GM13976 (cell line): ENCODE results near the gene BAZ1A.

Source experiments
- DNase-seq: peaks from one replicate; pipeline ENCODE4 v3.0.0; 2012; ENCODE audit warnings: low spot score
- CTCF ChIP-seq: IDR thresholded peaks from 2 replicates; pipeline ENCODE4 v1.5.1; 2012; ENCODE audit warnings: borderline replicate concordance, mild to moderate bottlenecking; ENCODE audit not compliant: insufficient read depth; ENCODE audit errors: extremely low read depth, missing control alignments, control extremely low read depth
- in situ Hi-C: fragments of 300-500 bp; cut with MboI; formaldehyde crosslinking; loops from one replicate; pipeline ENCODE4 v1.12.0; 2022; ENCODE audit warnings: low sequenced_read_pairs, mixed read lengths, inconsistent platforms; ENCODE audit not compliant: unreplicated experiment

BAZ1A gene

GRCh38 chr14:34733245-34733644 is 141.9 kb downstream of the BAZ1A start:
- in situ Hi-C loops = no loop called here
- DNase-seq = no peak
- TF ChIP-seq CTCF = no peak

GRCh38 chr14:34732802-34733201 is 142.4 kb downstream of the BAZ1A start:
- no peak for DNase-seq
- in situ Hi-C loops = no loop called here

GRCh38 chr14:34723867-34724266 is 151.3 kb downstream of the BAZ1A start:
- in situ Hi-C loops = loop anchor here (10.0 kb wide), 1 partner anchor 49 kb away; no protein-coding TSS in a partner anchor
- TF ChIP-seq CTCF = no peak
- DNase-seq = no peak

More at GRCh38 chr14:34732802-34733201, 142.4 kb downstream of the BAZ1A start:
- TF ChIP-seq CTCF = no peak

- in situ Hi-C loops = loop anchor here (10.0 kb wide), 1 partner anchor 48 kb away; no protein-coding TSS in a partner anchor
- TF ChIP-seq CTCF = peak; percentile 71
- peak; percentile 77 for DNase-seq
Observed at GRCh38 chr14:34722723-34723545, 152.2 kb downstream of the BAZ1A start.

- DNase-seq = no peak
- no peak for TF ChIP-seq CTCF
- in situ Hi-C loops = loop anchor here (10.0 kb wide), 1 partner anchor 46 kb away; no protein-coding TSS in a partner anchor
Observed at GRCh38 chr14:34721129-34721528, 154.0 kb downstream of the BAZ1A start.

GRCh38 chr14:34718750-34719304 is 156.3 kb downstream of the BAZ1A start:
- no peak for TF ChIP-seq CTCF
- in situ Hi-C loops = no loop called here

More at GRCh38 chr14:34718750-34719304, 156.3 kb downstream of the BAZ1A start:
- no peak for DNase-seq
